Right cardiac atrium (tissue), 5 donors: Measurements from ENCODE around the gene CRHR1. TPM values are rescaled to one million over a fixed set of nuclear protein-coding genes. Genes with fewer than 3 reads are reported as not detected.
A peak's percentile ranks its signal among the peaks of the same experiment; 100 is the strongest.

Source experiments
- ATAC-seq, 2 donors: fragments of 200-7000 bp; cut with Tn5 transposase; one replicate each; pipeline versions ENCODE4 v1.8.0 to v1.9.1; 2020; ENCODE audit warnings: moderate library complexity in 2 of 2, mild to moderate bottlenecking in 1 of 2
- DNase-seq, 3 donors: peaks; one replicate each; pipeline ENCODE4 v3.0.0-alpha.2; 2020
- H3K27ac ChIP-seq: one replicate; pipeline ENCODE4 v1.5.1; 2013; ENCODE audit warnings: mild to moderate bottlenecking, low read length, control low read depth, moderate library complexity
- H3K27me3 ChIP-seq: one replicate; pipeline ENCODE4 v1.6.1; 2013; ENCODE audit not compliant: control insufficient read depth, insufficient read depth
- H3K4me1 ChIP-seq: one replicate; pipeline ENCODE4 v1.6.1; 2013; ENCODE audit warnings: low read length; ENCODE audit not compliant: control insufficient read depth, insufficient read depth
- H3K4me3 ChIP-seq: one replicate; pipeline ENCODE4 v1.5.1; 2013; ENCODE audit warnings: low read length, control low read depth
- H3K9me3 ChIP-seq: one replicate; pipeline ENCODE4 v1.6.1; 2013; ENCODE audit warnings: low read length; ENCODE audit not compliant: control insufficient read depth
- WGBS: extraction: QIAGEN DNeasy Blood & Tissue Kit; methylation state at CpG from one replicate; pipeline ENCODE4 v1.1.7; 2013; 5-methylcytosine and 5-hydroxymethylcytosine counted together
- intact Hi-C, 4 donors: fragments of 100-400 bp; cut with DNase I; formaldehyde crosslinking; loops; one replicate each; pipeline versions ENCODE4 v1.11.0 to v1.14.0; 2022 to 2023
- polyA plus RNA-seq: library from polyadenylated mRNA; stranded (reverse); fragments of 200-250 nt; gene quantifications from one replicate; pipeline ENCODE4 v1.2.3, GENCODE V29; 2013
- total RNA-seq, 4 donors: library from RNA; stranded (reverse); fragmentation: NEBNext Ultra II Directional; extraction: Animal tissue kit (Norgen Biotek cat#: 25700); gene quantifications; one replicate each; pipeline ENCODE4 v1.2.1, GENCODE V29; 2021
- donor health status: healthy with polysubstance abuse.
- donor health status: DM: no; HTN: yes; CAD: no.
- donor health status: DM: no; HTN: no; CAD: no.
- donor health status: DM: no; HTN: yes; CAD: no; lungs with severe emphysema.
- donor health status: DM: yes; HTN: yes; CAD: no.

Gene CRHR1
- total and polyA plus RNA-seq, 5 donors: not detected

- H3K9me3 ChIP-seq: no peaks in the 10 kb centered on the region
- no peak overlapping the region for H3K27ac ChIP-seq
- DNase-seq (no peak), ATAC-seq (no peak)
- H3K4me3 ChIP-seq: no peak overlapping the region
- WGBS: 80% methylated on average over 5 of the region's 5 CpGs
- H3K27me3 ChIP-seq: no peaks in the 10 kb centered on the region
- intact Hi-C loops: no loop called here
- H3K4me1 ChIP-seq: no peaks in the 10 kb centered on the region
These were observed 3.2 kb upstream of the CRHR1 start for GRCh38 chr17:45780921-45781320.

DNA sequence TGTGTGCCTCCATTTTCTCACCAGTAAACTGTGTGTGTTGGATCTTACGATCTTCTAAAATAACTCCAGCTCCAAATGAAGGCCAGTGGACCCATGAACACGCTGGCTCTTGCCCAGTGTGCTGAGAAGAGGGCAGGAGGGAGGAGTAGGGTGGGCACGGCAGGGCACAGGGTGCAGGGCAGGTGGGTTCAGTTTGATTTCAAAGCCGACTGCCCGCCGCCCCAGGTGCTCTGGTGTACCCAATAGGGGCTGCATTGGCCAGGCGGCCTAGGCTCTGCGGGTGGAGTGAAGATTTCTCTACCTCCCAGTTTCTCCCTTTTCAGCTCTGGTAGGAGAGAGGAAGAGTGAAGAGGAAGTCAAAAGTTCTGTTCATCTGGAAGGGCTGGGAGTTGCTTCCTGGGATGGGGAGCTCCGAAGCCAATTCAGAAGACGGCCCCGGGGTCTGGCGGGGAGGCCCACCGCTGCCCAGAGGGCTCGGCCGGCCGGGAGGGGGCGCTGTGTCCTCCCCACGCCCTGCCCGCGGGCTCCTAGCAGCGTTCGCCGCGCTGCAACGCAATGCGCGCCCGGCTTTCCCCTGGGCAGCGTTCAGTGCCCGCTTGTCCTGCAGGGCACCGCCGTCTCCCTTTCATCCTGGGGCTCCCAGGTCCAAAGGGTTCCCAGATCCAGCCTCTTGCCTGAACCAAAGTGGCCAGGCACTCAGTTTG is 1.1 kb upstream of the CRHR1 start:
- Histone ChIP-seq H3K4me3 (no peak overlapping the region), H3K27me3 (no peaks in the 10 kb centered on the region), H3K27ac (no peak overlapping the region), H3K4me1 (no peaks in the 10 kb centered on the region), H3K9me3 (no peaks in the 10 kb centered on the region)
- DNase-seq: peak; percentile 26 to 60 (median 59)
- intact Hi-C loops: no loop called here
- WGBS: 19% methylated on average over 32 of the region's 32 CpGs
- peak; percentile 58 to 65 for ATAC-seq

DNA sequence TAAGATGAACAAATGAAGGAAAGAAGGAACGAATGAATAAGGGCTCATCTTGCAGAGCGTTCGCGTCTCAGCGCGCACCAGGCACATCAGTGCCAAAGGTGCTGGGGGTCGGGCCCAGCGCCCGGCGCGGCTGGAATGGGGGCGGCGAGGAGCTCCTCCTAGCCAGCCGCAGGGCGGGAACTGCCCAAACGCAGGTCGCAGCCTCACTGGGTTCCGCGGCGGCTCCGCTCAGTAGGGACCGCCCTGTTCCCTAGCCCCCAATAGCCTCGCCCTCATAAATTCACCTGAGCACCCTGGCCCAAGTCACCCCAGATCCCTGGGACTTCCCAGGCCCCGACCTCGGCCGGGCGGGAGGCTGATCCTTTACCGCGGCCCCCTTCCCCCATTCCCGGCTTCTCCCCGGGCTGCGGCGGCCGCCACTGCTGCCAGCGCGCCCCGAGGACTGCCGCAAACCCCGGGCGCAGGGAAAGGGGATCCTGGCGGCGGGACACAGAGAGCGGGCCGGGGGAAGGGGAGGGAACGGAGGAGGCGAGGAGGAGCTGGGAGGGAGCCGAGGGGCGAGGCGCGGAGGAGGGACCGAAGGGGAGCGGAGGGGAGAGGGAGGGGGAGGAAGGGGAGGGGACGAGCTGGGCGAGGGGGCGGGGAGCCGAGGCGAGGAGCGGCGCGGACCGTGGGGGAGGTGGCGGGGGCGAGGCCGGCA is 377 bp upstream of the CRHR1 start:
- ATAC-seq (peak; percentile 28 to 45), DNase-seq (peak in 2 of 3 donors; percentile 34 to 72)
- Histone ChIP-seq H3K9me3 (no peaks in the 10 kb centered on the region), H3K27ac (no peak overlapping the region), H3K4me1 (no peaks in the 10 kb centered on the region), H3K4me3 (peak overlapping the region; percentile 56), H3K27me3 (no peaks in the 10 kb centered on the region)
- intact Hi-C loops: no loop called here
- WGBS: under 1% methylated on average over 63 of the region's 64 CpGs

- peak in 2 of 3 donors; percentile 15 to 61 for DNase-seq
- Histone ChIP-seq H3K9me3 (no peaks in the 10 kb centered on the region), H3K4me1 (no peaks in the 10 kb centered on the region), H3K4me3 (peak overlapping the region; percentile 56), H3K27ac (no peak overlapping the region), H3K27me3 (no peaks in the 10 kb centered on the region)
- intact Hi-C loops: no loop called here
- peak; percentile 7 to 41 for ATAC-seq
- under 1% methylated on average over 82 of the region's 82 CpGs for WGBS
These were observed 790 bp downstream of the CRHR1 start for GRCh38 chr17:45784741-45785479.

DNA sequence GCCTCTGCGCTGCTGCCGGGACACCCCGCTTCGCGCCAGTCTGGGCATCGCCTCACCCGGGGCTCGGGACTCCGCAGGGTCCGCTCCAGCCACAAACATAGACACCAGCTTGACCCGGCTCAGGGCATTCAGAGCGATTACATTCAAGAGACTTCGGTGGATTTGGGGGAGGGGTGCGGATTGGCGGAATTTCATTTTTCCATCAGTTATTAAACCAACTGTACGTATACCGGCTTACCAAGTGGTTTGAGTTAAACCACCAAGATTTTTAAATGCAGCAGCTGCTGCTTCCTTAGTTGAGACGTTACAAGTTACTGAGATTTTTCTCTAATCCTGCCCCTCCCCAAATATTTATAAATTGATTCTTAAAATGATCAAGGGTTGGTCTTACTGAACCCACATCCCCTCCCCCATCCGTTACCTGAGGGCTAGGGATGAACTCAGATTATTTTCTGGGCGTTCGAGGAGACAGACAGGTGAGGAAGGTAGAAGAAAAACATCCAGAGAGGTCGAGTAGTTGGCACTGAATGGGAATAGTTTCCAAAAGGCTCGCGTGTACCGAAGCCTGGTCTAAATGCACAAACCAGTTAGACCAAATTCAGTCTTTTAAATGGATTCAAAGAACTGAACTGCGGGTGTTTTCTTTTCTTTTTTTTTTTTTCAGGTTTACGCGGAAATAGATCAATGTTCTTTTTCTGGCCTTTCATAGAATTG is 1.5 kb downstream of the CRHR1 start:
- no peak overlapping the region for H3K27ac ChIP-seq
- peak overlapping the region; percentile 56 for H3K4me3 ChIP-seq
- WGBS: 23% methylated on average over 28 of the region's 28 CpGs
- intact Hi-C loops: no loop called here
- no peaks in the 10 kb centered on the region for H3K4me1 ChIP-seq
- no peaks in the 10 kb centered on the region for H3K9me3 ChIP-seq
- no peak for DNase-seq
- ATAC-seq: peak in 1 of 2 donors; percentile 24
- no peaks in the 10 kb centered on the region for H3K27me3 ChIP-seq

DNA sequence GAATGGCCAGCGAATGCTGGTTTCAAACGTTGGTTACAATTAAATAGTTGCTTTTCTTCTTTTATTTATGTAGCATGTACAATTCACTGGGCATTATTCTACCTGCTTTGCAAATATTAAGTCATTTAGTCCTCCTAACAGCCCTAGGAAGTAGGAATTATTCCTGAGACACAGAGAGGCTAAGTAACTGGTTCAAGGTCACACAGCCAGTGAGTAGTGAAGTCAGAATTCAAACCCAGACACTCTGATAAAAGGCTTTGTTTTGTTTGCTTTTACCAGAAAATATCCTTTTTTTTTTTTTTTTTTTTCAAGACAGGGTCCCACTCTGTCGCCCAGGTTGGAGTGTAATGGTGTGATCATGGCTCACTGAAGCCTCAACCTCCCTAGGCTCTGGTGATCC is 2.2 kb downstream of the CRHR1 start:
- Histone ChIP-seq H3K4me3 (no peak overlapping the region), H3K4me1 (no peaks in the 10 kb centered on the region), H3K27ac (no peak overlapping the region), H3K9me3 (no peaks in the 10 kb centered on the region), H3K27me3 (no peaks in the 10 kb centered on the region)
- 77% methylated on average over 3 of the region's 3 CpGs for WGBS
- DNase-seq: no peak
- no peak for ATAC-seq
- intact Hi-C loops: no loop called here

- DNase-seq: no peak
- H3K27me3 ChIP-seq: no peaks in the 10 kb centered on the region
- no peak for ATAC-seq
- WGBS: 54% methylated on average over 3 of the region's 3 CpGs
- intact Hi-C loops: no loop called here
- H3K9me3 ChIP-seq: no peaks in the 10 kb centered on the region
- no peak overlapping the region for H3K4me3 ChIP-seq
- no peaks in the 10 kb centered on the region for H3K4me1 ChIP-seq
- no peak overlapping the region for H3K27ac ChIP-seq
These were observed 2.9 kb downstream of the CRHR1 start for GRCh38 chr17:45787044-45787443.

DNA sequence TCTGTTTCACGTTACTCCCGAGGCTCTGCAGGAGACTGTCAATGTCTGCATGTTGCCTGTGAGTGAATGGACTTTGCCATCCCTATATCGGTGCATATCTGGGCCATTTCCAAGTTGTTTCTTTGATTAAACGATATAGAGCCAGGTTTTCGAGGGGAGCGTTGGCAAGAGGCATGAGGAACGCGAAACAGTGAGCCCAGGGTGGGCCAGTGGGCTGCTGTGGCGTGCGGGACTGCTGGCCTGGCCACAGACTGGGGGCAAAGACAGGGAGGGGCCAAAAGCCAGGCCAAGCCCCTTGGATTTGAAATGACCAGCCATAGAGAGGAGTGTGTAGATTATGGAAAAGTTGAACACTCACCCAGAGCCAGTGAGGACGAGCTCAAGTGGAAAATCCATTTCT is 3.5 kb downstream of the CRHR1 start:
- no peak overlapping the region for H3K4me3 ChIP-seq
- H3K27ac ChIP-seq: no peak overlapping the region
- intact Hi-C loops: no loop called here
- H3K9me3 ChIP-seq: no peaks in the 10 kb centered on the region
- ATAC-seq: no peak
- WGBS: 57% methylated on average over 11 of the region's 11 CpGs
- H3K27me3 ChIP-seq: no peaks in the 10 kb centered on the region
- no peaks in the 10 kb centered on the region for H3K4me1 ChIP-seq
- DNase-seq: no peak

GRCh38 chr17:45788057-45788456 is 3.9 kb downstream of the CRHR1 start:
- no peak overlapping the region for H3K4me3 ChIP-seq
- H3K27ac ChIP-seq: no peak overlapping the region
- no peak for DNase-seq
- no peaks in the 10 kb centered on the region for H3K27me3 ChIP-seq
- ATAC-seq: no peak
- no peaks in the 10 kb centered on the region for H3K9me3 ChIP-seq
- no peaks in the 10 kb centered on the region for H3K4me1 ChIP-seq
- WGBS: 60% methylated on average over 3 of the region's 3 CpGs
- intact Hi-C loops: no loop called here

GRCh38 chr17:45789874-45790273 is 5.8 kb downstream of the CRHR1 start:
- intact Hi-C loops: no loop called here
- no peaks in the 10 kb centered on the region for H3K4me1 ChIP-seq
- H3K27ac ChIP-seq: no peak overlapping the region
- no peak for DNase-seq
- H3K27me3 ChIP-seq: no peaks in the 10 kb centered on the region
- no peak overlapping the region for H3K4me3 ChIP-seq
- WGBS: 49% methylated on average over 3 of the region's 3 CpGs
- no peak for ATAC-seq
- H3K9me3 ChIP-seq: no peaks in the 10 kb centered on the region
